HG03108 (cell line): ENCODE measurements around the gene CCNG1.
"Not testable (repeated sequence)": the region's sequence is repeated elsewhere in the genome, so short reads cannot be mapped to it uniquely, and the experiment has no call there.

Experiments
- ATAC-seq: cut with Tn5 transposase; IDR thresholded peaks from one replicate; pipeline ENCODE4 v1.9.1; 2021; ENCODE audit warnings: moderate library complexity; ENCODE audit not compliant: unreplicated experiment

The CCNG1 gene

DNA sequence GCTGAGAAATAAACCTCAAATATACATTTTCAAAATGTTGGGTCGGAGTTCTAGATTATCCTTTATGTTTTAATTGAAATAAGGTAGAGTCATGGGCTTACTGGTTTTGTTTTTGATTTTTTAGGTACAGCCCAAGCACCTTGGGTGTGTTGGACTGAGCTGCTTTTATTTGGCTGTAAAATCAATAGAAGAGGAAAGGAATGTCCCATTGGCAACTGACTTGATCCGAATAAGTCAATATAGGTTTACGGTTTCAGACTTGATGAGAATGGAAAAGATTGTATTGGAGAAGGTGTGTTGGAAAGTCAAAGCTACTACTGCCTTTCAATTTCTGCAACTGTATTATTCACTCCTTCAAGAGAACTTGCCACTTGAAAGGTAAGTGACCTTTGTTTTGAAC, 3.6 kb downstream of the CCNG1 start:
- no peak for ATAC-seq

DNA sequence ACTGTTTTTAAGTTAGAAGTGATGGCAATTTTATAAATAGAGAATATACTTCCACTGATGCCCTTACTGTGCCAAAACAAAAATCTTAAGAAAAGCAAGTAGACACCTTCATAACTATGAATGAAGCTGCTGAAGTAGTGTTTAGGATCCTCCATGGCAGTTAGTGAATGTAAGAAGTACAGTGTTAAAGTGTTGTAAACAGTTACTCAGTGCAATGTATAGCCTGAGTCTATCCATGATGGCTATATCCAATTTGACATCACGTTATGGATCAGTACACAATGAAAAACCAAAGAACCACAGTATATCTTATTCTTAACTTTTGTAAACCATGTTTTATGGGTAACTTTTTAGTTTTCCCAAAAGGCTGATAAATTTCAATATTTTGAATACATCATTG, 7.1 kb downstream of the CCNG1 start:
- ATAC-seq: no peak

DNA sequence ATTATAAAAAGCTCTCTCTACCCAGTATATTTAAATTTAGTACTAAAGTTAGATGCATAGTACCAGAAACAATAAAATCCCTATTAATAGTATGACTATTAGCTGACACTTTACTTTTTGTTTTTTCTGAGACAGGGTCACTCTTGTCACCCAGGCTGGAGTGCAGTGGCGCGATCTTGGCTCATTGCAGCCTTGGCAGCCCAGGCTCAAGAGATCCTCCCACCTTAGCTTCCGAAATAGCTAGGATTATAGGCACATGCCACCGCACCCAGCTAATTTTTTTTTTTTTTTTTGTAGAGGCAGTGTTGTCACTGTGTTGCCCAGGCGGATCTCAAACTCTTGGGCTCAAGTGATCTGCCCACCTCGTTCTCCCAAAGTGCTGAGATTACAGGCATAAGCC, 8.0 kb downstream of the CCNG1 start:
- ATAC-seq: no peak

DNA sequence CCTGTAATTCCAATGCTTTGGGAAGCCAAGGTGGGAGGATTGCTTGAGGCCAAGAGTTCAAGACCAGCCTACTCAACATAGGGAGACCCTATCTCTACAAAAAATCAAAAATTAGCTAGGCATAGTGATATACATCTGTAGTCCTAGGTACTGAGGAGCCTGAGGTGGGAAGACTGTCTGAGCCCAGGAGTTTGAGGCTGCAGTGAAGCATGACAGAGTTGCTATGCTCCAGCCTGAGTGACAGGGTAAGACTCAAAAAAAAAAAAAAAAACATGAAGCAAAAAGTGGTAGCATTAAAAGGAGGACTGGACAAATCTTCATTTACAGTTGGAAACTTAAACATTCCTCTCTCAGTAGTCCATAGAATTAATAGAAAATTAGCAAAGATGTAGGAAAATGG, 9.8 kb downstream of the CCNG1 start:
- ATAC-seq: no peak

DNA sequence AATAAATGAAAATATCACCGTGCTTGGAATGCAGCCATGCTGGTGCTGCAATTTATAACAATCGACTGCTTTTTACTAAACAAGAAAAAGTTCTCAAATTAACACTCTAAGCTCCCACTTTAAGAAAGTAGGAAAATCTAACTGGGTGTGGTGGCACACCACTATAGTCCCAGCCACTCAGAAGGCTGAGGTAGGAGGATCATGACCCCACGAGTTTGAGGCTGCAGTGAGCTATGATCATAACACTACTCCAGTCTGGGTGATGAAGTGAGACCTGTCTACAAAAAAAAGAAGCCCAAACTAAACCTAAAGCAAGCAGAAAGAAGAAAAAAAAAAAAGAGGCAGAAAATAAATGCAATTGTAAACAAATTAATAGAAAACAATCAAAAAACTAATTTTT, 10.5 kb downstream of the CCNG1 start:
- ATAC-seq: no peak

DNA sequence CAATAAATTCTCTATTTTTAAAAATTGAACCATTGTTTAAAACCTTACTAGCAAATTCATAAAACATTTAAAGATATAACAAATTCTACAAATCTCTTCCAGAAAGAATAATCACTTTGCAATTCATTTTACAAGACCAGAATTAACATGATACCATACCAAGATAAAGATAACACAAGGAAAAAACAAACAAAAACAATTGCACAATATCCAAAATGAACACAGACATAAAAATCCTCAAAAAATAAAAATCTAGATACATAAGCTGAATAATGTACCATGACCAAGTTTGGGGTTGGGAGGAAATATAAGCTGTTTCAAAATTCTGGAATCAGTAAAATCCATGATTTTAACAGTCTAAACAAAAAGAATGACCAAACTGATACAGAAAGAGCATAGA, 11.1 kb downstream of the CCNG1 start:
- ATAC-seq: no peak

DNA sequence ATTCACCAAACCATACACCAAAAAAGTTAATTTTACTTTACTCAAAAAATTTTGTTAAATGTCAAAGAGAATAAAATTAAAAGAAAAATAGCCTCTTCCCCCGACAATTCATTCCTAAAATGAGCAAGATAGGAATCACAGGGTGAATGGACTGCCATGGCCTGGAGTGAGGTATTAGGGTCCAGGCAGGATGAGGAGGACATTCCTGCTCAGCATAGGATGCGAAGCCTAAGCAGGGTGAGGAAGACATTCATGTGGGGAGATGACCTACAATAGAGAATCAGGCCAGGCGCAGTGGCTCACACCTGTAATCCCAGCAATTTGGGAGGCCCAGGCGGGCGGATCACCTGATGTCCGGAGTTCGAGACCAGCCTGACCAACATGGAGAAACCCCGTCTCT, 14.1 kb downstream of the CCNG1 start:
- no peak for ATAC-seq

DNA sequence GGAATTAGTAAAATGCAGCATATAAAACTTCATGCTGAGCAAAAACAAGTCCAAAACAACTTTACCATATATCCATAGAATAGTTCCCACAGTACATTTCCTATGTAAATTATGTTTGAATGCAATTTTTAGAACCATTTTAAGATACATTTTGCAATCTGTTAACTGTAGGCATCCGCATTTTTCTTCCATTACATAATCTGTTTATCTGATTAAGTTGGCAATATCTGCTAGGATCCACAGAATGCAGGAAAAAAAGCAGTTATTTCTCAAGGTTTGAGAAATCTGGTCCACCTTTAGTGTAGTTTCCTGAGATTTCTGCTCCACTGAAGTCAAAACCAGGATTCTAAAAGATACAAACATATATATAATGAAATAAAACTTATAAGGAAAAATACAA, 16.3 kb downstream of the CCNG1 start:
- no peak for ATAC-seq

DNA sequence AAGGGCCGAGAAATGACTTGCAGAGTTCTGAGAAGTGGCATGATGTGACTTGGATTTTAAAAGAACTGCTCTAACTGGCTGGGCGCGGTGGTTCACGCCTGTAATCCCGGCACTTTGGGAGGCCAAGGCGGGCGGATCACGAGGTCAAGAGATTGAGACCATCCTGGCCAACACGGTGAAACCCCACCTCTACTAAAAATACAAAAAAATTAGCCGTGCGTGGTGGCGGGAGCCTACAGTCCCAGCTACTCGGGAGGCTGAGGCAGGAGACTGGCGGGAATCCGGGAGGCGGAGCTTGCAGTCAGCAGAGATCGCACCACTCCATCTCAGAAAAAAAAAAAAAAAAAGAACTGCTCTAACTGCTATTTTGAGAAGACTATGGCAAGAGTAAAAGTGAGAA, 18.0 kb downstream of the CCNG1 start:
- ATAC-seq: not testable (repeated sequence)

DNA sequence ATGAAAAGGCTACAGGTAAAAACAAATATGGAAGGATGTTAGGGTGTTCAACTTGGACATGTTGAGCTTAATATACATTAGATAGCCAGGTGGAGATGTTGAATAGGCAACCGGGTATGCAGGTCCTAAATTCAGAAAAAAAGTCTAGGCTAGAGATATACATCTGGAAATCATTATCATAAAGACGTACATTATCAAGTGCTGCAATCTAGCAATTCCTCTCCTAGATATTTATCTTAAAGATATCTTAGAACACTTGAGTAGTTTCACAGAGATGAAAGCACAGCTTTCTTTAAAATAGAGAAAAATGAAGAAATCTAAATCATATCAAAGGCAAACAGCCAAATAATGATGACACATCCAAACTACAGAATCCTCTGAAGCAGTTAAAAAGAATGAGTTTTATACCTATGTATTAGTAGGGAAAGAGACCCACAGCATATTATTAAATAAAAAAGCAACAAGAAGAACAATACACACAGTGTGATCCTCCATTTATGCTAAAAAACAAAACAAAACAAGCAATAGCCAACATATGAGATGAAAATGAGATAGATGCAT, 18.7 kb downstream of the CCNG1 start:
- ATAC-seq: no peak

DNA sequence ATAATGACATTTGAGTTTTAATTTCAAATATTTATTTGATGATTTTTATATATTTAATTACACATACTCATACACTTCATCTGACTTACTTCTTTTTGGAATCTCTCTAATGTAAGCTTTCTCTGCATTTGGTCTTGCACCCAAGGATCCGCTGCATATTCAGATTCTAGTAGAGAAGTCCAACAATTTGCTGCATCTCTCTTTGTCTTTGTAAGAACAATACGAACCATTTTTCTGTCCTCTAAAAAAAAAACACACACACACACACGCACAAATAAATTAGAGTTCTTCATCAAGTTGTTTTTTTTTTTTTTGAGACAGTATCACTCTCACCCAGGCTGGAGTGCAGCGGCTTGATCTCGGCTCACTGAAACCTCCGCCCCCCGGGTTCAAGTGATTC, 19.4 kb downstream of the CCNG1 start:
- ATAC-seq: no peak

DNA sequence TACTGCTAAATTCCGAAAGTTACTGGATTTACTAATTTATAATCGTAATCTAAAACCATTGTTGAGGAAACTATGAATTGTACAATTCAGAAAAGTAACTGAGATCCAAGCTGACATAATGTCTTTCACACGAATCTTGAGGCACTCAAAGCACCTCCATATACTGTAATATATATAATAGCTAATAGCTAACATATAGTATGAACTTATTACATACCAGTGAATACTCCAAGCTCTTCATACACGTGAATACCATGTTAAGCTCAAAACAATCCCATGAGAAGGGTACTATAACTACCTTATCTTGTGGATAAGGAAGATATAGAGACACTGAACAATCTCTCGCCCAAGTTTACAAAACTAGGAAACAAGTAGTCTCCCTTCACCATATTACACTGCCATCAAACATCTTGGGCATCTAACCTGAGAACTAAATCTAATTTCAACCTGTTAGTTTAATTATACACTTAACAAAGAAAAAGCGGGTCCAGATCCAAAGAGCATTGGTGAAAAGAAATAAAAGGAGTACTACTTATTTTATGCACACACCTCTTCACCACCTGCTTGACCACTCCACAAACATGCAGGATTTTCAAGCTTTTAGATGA, 21.5 kb downstream of the CCNG1 start:
- ATAC-seq: no peak

DNA sequence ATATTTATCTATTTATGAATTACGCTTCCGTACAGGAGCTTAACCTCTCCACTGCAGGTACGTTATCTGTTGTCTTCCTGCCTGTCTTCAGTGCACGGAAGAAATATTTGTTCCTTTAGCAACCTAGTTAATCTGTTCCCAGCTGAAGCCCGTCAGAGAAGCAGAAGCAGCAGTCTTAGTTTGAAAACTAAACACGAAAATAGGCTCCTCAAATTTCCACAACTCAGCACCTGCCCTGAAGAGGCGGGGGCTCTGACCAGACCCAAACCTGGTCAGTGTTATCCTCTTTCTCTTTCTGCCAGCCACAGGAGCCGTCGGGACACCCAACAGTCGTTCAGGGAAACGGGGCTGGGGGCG, 22.0 kb downstream of the CCNG1 start:
- ATAC-seq: peak; percentile 0

DNA sequence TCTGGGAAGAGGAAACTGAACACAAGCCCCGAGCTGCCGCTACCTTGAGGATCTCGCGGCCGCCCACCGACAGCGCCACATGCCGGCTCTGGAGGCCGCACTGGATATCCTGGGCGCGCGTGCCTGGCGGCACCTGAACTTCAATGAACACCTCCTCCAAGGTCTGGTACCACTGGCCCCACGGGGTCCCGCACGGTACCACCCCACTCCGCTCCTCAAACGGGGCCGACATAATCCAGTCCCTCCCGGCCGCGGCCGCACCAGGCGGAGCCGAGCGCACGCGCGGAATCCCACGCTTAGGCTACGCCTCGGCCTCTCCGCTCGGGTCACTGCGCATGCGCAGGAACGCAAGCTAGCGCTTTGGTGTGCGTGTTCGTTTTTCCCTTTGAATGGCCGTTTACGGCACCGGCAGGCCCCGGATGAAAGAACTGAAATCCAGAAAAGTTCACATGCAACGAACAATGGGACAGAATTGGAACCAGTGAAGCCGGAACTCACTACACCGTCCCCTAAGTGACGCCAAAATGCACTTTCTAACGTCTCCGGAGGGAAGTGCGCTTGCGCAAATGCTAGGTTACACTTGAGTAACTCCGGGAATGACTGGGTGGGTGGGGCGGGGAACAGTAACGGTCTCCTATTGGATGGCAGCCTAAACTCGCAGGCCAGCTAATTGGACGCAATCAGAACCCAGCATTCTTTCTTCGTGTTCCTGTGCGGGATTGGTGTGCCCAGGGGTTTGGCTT, 22.6 kb downstream of the CCNG1 start, which contains the start of gene NUDCD2:
NUDCD2 (minus strand) TSS at position 284 of the 743 bp plus-strand sequence; CDS start at position 232, 52 bp downstream.
- peak; percentile 85 for ATAC-seq

DNA sequence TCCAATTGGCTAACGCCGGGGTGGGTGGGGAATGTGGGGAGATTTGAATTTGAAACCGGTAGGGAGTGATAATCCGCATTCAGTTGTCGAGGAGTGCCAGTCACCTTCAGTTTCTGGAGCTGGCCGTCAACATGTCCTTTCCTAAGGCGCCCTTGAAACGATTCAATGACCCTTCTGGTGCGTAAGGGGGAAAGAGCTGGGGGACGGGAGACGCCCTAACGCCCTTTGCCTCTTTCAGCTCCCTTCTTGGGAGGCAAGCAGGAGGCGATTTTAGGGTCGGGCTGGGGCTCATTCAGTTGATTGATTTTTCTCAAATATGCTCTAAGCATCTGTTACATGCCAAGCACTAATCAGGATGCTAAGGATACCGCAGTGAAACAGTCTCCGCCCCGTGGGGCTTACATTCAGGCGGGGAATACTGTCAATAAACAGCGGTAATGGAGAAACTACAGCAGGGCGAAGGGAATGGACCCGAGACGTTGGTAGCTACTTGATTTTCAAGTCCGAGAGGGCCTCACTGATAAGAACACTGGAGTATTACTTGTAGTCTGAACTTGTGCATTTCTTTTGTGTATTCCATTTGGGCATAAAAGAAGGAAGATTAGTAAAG, 23.3 kb downstream of the CCNG1 start, which contains the start of gene HMMR:
HMMR (plus strand) TSS at position 71 of the 610 bp plus-strand sequence; CDS start at position 132, 61 bp downstream.
- ATAC-seq: no peak

DNA sequence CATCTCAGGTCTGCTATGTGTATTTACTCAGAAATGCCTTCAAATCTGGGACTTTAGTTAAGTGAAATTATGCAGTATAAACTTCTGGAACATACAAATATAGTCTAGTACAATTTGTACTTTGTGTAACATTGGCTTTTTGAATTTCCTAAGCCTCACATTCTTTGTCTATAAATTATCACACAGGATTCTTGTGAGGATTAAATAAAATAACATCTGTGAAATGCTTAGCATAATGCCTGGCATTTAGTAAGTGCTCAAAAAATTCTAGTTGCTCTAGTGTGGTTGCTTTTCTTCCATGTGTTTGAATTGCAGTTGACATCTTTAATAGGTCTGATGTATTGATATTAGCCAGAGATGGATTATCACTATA, 25.7 kb downstream of the CCNG1 start:
- ATAC-seq: no peak

DNA sequence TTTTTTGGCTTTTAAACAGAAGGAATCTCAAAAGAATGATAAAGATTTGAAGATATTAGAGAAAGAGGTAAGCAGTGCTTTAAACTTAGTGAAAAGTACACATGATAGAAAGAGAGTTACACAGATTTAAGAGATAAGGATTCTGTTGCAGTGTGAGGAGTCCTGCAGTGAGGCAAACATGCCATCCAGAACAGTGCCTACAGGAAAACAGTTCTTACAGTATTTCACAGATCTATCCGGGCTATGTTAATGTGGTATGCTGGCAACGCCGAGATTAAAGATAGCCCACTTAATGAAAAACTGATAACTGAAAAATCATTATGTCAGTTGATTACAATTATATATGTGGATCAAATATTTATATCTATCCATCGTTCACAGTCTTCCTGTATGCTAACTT, 30.3 kb downstream of the CCNG1 start:
- ATAC-seq: no peak

DNA sequence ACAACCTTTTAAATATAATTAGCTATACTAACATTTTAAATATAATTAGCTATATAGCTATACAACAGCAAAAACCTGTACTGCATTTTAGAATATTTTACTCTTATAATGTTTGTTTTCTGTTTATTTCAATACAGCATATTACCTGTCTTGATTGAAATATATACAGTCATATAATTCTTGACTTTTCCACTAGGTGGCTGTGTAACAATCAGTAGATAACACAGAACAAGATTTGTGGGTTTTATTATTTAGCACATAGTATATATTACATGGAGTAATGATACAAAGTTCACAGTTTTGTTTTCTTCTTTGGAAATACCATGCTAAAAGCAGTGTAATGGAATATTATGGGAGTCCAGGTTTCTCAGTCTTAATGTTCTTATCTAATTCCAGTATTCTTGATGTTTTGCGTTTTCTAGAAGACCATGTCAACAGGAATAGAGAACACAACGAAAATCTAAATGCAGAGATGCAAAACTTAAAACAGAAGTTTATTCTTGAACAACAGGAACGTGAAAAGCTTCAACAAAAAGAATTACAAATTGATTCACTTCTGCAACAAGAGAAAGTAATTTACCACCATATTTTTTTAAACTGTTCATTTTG, 36.3 kb downstream of the CCNG1 start:
- ATAC-seq: peak; percentile 69

DNA sequence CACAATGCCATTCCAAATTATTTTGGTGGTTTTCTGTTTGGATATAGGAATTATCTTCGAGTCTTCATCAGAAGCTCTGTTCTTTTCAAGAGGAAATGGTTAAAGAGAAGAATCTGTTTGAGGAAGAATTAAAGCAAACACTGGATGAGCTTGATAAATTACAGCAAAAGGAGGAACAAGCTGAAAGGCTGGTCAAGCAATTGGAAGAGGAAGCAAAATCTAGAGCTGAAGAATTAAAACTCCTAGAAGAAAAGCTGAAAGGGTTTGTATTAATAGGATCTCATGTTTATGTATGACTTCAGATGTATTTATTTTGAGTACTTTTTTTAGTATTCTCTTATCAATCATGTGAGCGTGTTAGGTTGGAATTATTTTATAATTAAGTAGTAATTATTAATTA, 38.0 kb downstream of the CCNG1 start:
- ATAC-seq: no peak

DNA sequence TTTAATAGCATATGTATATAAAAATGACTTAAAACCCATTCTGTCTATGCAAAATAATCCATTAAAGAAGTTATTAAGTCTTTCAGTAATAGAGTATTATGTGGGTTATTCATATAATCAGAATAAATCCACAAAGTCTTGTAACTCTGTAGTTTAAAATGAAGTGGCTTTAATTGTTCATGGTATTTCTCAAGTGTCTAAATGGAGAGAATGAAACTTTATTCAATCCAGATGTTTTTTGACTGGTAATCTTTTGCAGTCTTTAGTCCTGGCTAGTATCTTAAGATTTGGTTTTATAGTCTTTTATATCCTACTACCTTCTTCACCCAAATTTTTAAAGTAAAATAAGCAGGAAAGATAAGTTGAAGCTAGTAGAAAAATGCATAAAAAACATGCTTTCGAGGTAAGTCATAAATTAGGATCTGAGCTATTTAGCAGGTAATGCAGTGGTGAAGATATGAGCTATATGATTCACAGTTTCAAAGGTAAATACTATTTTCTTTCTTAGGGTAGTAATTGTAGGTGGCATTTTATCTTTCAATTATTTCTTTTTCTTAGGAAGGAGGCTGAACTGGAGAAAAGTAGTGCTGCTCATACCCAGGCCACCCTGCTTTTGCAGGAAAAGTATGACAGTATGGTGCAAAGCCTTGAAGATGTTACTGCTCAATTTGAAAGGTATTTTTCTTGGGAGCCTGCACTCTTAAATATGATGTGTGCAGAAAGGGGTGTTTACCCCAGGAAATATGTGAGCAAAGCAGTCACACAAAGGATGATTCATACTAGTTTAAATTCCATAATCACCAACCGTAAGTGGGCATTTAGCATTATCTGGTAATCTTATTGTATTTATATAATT, 41.0 kb downstream of the CCNG1 start:
- no peak for ATAC-seq

DNA sequence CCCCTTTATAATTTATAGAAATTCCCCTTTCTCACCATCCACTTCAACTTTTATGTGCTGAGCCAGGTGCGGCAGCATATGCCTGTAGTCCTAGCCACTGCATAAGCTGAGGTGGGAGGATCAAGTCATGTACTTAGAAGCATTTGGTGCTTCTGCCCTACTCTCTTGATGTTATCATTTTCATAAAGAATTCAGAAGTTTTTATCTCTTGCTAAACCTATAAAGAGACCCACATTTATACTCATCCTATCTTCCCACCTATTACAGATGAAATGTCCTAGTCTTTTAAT, 41.5 kb downstream of the CCNG1 start:
- no peak for ATAC-seq
